Measurements from ENCODE around the gene PPP3CB.

PPP3CB gene

DNA sequence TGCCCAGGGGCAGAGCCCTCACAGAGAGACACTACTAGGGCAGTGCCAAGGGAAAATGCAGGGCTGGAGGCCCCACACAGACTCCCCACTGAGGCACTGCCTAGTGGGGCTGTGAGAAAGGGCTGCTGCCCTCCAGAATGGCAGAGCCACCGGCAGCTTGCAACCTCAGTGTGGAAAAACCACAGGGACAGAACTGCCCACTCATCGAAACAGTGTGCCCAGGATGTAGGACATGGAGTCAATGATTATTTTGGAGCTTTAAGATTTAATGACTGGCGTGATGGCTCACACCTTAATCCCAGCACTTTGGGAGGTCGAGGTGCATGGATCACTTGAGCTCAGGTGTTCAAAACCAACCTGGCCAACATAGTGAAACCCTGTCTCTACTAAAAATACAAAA is 34.9 kb downstream of the PPP3CB start:
- H3K4me3 ChIP-seq (ENCODE audit: insufficient read length, low read depth): no peak overlapping the region
- H3K4me1 ChIP-seq (ENCODE audit: insufficient read depth, insufficient read length): no peaks in the 10 kb centered on the region
- H3K9me3 ChIP-seq (ENCODE audit: insufficient read depth, low read length): no peaks in the 10 kb centered on the region
- no peak for DNase-seq (ENCODE audit: low read depth, low spot score)
- no peak overlapping the region for H3K9ac ChIP-seq (ENCODE audit: insufficient read length, low read depth)
- H3K36me3 ChIP-seq (ENCODE audit: insufficient read depth, insufficient read length, low read length): peaks cover 22% of the 10 kb centered on the region
- H3K27me3 ChIP-seq (ENCODE audit: insufficient read depth, insufficient read length): no peaks in the 10 kb centered on the region
- TF ChIP-seq SUZ12 (IDR thresholded peaks at IDR 0.05; ENCODE audit: extremely low read depth, insufficient read depth, insufficient read length): no peak
- no peak for TF ChIP-seq ZNF274 (IDR thresholded peaks at IDR 0.05; ENCODE audit: low read depth, low read length)
- TF ChIP-seq YY1 (IDR thresholded peaks at IDR 0.05; ENCODE audit: insufficient read depth, insufficient read length): no peak

DNA sequence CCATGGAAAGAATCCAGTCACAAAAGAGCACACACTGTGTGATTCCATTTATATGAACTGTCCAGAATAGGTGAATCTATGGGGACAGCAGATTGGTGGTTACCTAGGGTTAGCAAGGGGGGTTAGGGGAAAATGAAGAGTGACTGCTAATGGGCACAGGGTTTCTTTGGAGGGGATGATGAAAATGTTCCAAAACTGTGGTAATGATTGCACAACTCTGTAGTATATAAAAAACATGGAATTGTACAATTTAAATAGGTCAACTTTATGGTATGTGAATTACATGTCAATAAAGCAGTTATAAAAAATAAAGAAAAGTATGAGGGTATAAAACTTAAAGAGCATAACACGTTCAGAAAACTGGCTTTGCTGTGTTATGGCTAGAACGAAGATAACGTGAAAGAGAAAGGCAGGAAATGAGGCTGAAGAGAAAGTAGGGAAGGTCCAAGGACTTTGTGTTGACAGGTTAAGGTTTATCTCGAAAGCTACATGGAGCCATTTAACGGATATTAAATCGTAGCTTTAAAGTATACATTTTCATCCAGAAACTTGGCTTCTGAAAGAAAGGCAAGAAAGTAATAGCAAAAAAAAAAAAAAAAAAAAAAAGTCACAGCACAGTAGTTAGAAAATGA is 36.0 kb downstream of the PPP3CB start:
- peaks cover 17% of the 10 kb centered on the region for H3K36me3 ChIP-seq (ENCODE audit: insufficient read depth, insufficient read length, low read length)
- H3K4me1 ChIP-seq (ENCODE audit: insufficient read depth, insufficient read length): no peaks in the 10 kb centered on the region
- no peak overlapping the region for H3K4me3 ChIP-seq (ENCODE audit: insufficient read length, low read depth)
- H3K9ac ChIP-seq (ENCODE audit: insufficient read length, low read depth): no peak overlapping the region
- H3K9me3 ChIP-seq (ENCODE audit: insufficient read depth, low read length): no peaks in the 10 kb centered on the region
- TF ChIP-seq YY1 (IDR thresholded peaks at IDR 0.05; ENCODE audit: insufficient read depth, insufficient read length) (no peak), ZNF274 (IDR thresholded peaks at IDR 0.05; ENCODE audit: low read depth, low read length) (no peak), SUZ12 (IDR thresholded peaks at IDR 0.05; ENCODE audit: extremely low read depth, insufficient read depth, insufficient read length) (no peak)
- DNase-seq (ENCODE audit: low read depth, low spot score): no peak
- no peaks in the 10 kb centered on the region for H3K27me3 ChIP-seq (ENCODE audit: insufficient read depth, insufficient read length)

DNA sequence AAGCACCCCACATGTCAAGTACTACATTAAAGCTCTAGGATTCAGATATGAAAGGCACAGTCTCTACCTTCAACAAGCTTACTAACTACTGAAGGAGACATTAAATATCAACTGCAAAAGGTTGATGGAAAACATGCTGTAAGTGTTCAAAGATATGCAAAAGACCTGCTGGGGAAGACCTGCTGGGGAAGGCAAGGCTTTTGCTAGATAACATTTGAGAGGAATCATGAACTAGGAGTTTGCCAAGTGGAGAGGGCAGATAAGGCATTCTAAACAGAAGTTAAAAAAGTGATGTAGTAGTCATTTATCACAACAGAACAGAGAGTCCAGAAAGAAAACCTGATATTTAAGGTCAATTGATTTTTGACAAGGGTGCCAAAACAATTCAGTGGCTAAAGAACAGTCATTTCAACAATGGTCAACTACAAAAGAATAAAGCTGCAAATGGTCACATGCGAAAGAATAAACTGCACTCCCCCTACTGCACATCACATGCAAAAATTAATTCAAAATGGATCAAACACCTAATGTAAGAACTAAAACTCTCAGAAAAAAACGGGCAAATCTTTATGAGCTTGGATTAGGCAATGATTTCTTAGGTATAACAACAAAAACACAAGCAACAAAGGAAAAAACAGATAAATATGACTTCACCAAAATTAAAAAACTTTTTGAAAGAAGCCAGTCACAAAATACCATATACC is 39.5 kb downstream of the PPP3CB start:
- H3K4me1 ChIP-seq (ENCODE audit: insufficient read depth, insufficient read length): no peaks in the 10 kb centered on the region
- no peak overlapping the region for H3K4me3 ChIP-seq (ENCODE audit: insufficient read length, low read depth)
- no peaks in the 10 kb centered on the region for H3K9me3 ChIP-seq (ENCODE audit: insufficient read depth, low read length)
- no peaks in the 10 kb centered on the region for H3K27me3 ChIP-seq (ENCODE audit: insufficient read depth, insufficient read length)
- no peak for TF ChIP-seq YY1 (IDR thresholded peaks at IDR 0.05; ENCODE audit: insufficient read depth, insufficient read length)
- no peak for TF ChIP-seq SUZ12 (IDR thresholded peaks at IDR 0.05; ENCODE audit: extremely low read depth, insufficient read depth, insufficient read length)
- no peak for TF ChIP-seq ZNF274 (IDR thresholded peaks at IDR 0.05; ENCODE audit: low read depth, low read length)
- peaks cover 15% of the 10 kb centered on the region for H3K36me3 ChIP-seq (ENCODE audit: insufficient read depth, insufficient read length, low read length)
- DNase-seq (ENCODE audit: low read depth, low spot score): no peak
- H3K9ac ChIP-seq (ENCODE audit: insufficient read length, low read depth): no peak overlapping the region

DNA sequence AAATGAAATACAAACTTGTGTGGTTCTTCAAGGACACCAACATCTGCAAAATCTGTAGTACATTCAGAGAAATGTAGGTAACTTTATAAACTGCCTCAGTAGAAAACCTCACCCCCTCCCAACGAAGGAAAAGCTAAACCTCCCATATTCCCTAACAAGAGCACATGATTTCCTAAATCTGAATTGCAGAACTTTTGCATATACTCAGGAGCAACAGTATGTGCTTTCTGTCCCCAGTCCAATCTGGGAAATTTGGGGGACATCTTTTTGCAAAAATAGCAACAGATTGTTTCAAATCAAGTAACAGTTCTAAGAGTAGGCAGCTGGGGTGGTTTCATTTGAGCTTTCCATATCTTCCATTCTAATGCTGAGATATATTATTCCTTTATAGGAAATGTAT is 46.7 kb downstream of the PPP3CB start:
- Histone ChIP-seq H3K9ac (ENCODE audit: insufficient read length, low read depth) (no peak overlapping the region), H3K36me3 (ENCODE audit: insufficient read depth, insufficient read length, low read length) (peaks cover 15% of the 10 kb centered on the region), H3K9me3 (ENCODE audit: insufficient read depth, low read length) (no peaks in the 10 kb centered on the region), H3K4me1 (ENCODE audit: insufficient read depth, insufficient read length) (no peaks in the 10 kb centered on the region), H3K4me3 (ENCODE audit: insufficient read length, low read depth) (no peak overlapping the region), H3K27me3 (ENCODE audit: insufficient read depth, insufficient read length) (no peaks in the 10 kb centered on the region)
- no peak for DNase-seq (ENCODE audit: low read depth, low spot score)
- no peak for TF ChIP-seq YY1 (IDR thresholded peaks at IDR 0.05; ENCODE audit: insufficient read depth, insufficient read length)
- no peak for TF ChIP-seq ZNF274 (IDR thresholded peaks at IDR 0.05; ENCODE audit: low read depth, low read length)
- no peak for TF ChIP-seq SUZ12 (IDR thresholded peaks at IDR 0.05; ENCODE audit: extremely low read depth, insufficient read depth, insufficient read length)

DNA sequence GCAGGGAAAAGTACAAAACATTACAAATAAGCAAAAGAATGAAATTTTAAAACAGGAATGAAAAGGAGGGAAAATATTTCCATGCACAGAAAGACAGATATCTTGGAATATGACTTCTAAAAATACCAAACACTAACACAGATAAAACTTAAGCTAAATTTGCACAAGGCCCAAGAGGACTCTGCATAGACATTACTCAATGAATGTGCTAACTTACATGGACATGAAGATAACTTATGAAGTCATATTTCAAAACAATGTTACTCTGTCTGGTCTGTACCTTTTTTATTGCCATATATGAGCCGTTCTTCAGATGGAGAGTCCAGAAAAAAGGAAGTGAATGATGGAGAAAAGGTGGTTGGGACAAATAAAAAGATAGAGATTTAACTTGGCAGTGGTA is 47.4 kb downstream of the PPP3CB start:
- H3K9ac ChIP-seq (ENCODE audit: insufficient read length, low read depth): no peak overlapping the region

DNA sequence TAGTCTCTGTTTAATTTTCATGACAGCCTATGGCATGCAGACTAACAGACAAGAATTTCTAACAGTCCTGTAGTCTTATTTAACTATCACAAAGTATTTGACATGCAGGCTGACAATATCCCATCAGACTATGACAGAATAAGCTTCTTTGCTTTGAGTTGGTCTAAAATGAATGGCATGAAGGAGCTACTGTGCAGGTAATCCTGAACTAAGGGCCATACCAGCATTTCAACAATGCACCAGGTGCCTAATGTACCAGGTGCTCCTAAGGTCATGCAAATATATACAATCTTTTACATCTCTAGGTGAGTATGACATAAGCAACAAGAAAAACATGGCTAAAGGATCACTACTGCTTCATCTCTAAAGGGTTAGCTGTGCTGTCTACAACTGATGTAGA is 48.9 kb downstream of the PPP3CB start:
- H3K9me3 ChIP-seq (ENCODE audit: insufficient read depth, low read length): no peaks in the 10 kb centered on the region
- DNase-seq (ENCODE audit: low read depth, low spot score): no peak

More for the DNA sequence above, 47.4 kb downstream of the PPP3CB start:
- no peaks in the 10 kb centered on the region for H3K9me3 ChIP-seq (ENCODE audit: insufficient read depth, low read length)
- no peak for DNase-seq (ENCODE audit: low read depth, low spot score)
- no peak overlapping the region for H3K4me3 ChIP-seq (ENCODE audit: insufficient read length, low read depth)
- no peaks in the 10 kb centered on the region for H3K27me3 ChIP-seq (ENCODE audit: insufficient read depth, insufficient read length)
- TF ChIP-seq ZNF274 (IDR thresholded peaks at IDR 0.05; ENCODE audit: low read depth, low read length): no peak
- no peak for TF ChIP-seq YY1 (IDR thresholded peaks at IDR 0.05; ENCODE audit: insufficient read depth, insufficient read length)
- no peak for TF ChIP-seq SUZ12 (IDR thresholded peaks at IDR 0.05; ENCODE audit: extremely low read depth, insufficient read depth, insufficient read length)
- peaks cover 14% of the 10 kb centered on the region for H3K36me3 ChIP-seq (ENCODE audit: insufficient read depth, insufficient read length, low read length)
- no peaks in the 10 kb centered on the region for H3K4me1 ChIP-seq (ENCODE audit: insufficient read depth, insufficient read length)

DNA sequence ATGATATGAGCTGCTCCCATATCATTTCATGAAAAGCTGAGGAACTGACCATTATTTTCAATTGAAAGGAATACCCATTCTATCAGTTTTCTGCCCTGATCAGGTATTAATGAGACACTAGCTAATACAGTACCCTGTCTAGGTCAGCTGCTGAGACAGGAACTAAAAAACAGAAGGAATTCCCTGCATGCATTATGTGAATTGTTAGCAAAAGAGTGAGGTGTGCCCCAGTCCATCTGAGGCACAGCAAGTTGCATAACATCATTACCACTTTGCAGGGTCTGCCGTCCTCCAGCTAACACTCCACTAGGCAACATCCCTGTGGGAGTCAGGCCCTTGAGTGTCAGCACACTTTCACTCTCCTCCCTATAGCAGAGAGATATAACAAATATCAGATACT is 51.4 kb downstream of the PPP3CB start:
- TF ChIP-seq ZNF274 (IDR thresholded peaks at IDR 0.05; ENCODE audit: low read depth, low read length): no peak
- TF ChIP-seq SUZ12 (IDR thresholded peaks at IDR 0.05; ENCODE audit: extremely low read depth, insufficient read depth, insufficient read length): no peak
- TF ChIP-seq YY1 (IDR thresholded peaks at IDR 0.05; ENCODE audit: insufficient read depth, insufficient read length): no peak
- peaks cover 6% of the 10 kb centered on the region for H3K36me3 ChIP-seq (ENCODE audit: insufficient read depth, insufficient read length, low read length)
- H3K4me1 ChIP-seq (ENCODE audit: insufficient read depth, insufficient read length): no peaks in the 10 kb centered on the region
- H3K4me3 ChIP-seq (ENCODE audit: insufficient read length, low read depth): no peak overlapping the region
- H3K9ac ChIP-seq (ENCODE audit: insufficient read length, low read depth): no peak overlapping the region
- H3K9me3 ChIP-seq (ENCODE audit: insufficient read depth, low read length): no peaks in the 10 kb centered on the region
- no peak for DNase-seq (ENCODE audit: low read depth, low spot score)
- no peaks in the 10 kb centered on the region for H3K27me3 ChIP-seq (ENCODE audit: insufficient read depth, insufficient read length)

More for the DNA sequence above, 48.9 kb downstream of the PPP3CB start:
- TF ChIP-seq SUZ12 (IDR thresholded peaks at IDR 0.05; ENCODE audit: extremely low read depth, insufficient read depth, insufficient read length): no peak
- no peak for TF ChIP-seq ZNF274 (IDR thresholded peaks at IDR 0.05; ENCODE audit: low read depth, low read length)
- no peak for TF ChIP-seq YY1 (IDR thresholded peaks at IDR 0.05; ENCODE audit: insufficient read depth, insufficient read length)
- H3K4me3 ChIP-seq (ENCODE audit: insufficient read length, low read depth): no peak overlapping the region
- H3K4me1 ChIP-seq (ENCODE audit: insufficient read depth, insufficient read length): no peaks in the 10 kb centered on the region
- H3K36me3 ChIP-seq (ENCODE audit: insufficient read depth, insufficient read length, low read length): peaks cover 6% of the 10 kb centered on the region
- H3K9ac ChIP-seq (ENCODE audit: insufficient read length, low read depth): no peak overlapping the region
- H3K27me3 ChIP-seq (ENCODE audit: insufficient read depth, insufficient read length): no peaks in the 10 kb centered on the region

All from NT2/D1 (cell line).